DOHH2 (cell line): ENCODE results near the gene CHD8.

Experiments
- H3F3A ChIP-seq: fragments of 200-600 bp; sonication (generic), shearing (Covaris generic); 2 replicates; pipeline ENCODE4 v1.6.0; 2016; ENCODE audit warnings: antibody characterized with exemption, mild to moderate bottlenecking; ENCODE audit not compliant: control insufficient read depth, insufficient read depth
- H3K27ac ChIP-seq: fragments of 200-600 bp; sonication (generic); 2 replicates; pipeline ENCODE4 v1.5.1; 2014; ENCODE audit warnings: low read depth, mild to moderate bottlenecking, low read length, moderate library complexity
- H3K27me3 ChIP-seq: fragments of 200-600 bp; sonication (generic); 2 replicates; pipeline ENCODE4 v1.6.1; 2014; ENCODE audit warnings: mild to moderate bottlenecking, low read length, mixed read lengths; ENCODE audit not compliant: control insufficient read depth
- H3K36me3 ChIP-seq: fragments of 200-600 bp; sonication (generic); 2 replicates; pipeline ENCODE4 v1.6.1; 2014; ENCODE audit warnings: mild to moderate bottlenecking, low read length, moderate library complexity, mixed read lengths; ENCODE audit not compliant: control insufficient read depth
- H3K4me1 ChIP-seq: fragments of 200-600 bp; sonication (generic); 2 replicates; pipeline ENCODE4 v1.6.1; 2014; ENCODE audit warnings: mild to moderate bottlenecking, low read length, mixed read lengths; ENCODE audit not compliant: control insufficient read depth
- H3K4me2 ChIP-seq: fragments of 200-600 bp; sonication (generic); 2 replicates; pipeline ENCODE4 v1.6.0; 2014; ENCODE audit warnings: mild to moderate bottlenecking, low read length, moderate library complexity
- H3K4me3 ChIP-seq: fragments of 200-600 bp; sonication (generic); 2 replicates; pipeline ENCODE4 v1.5.1; 2014; ENCODE audit warnings: mild to moderate bottlenecking, low read length, mixed read lengths
- H3K79me2 ChIP-seq: fragments of 200-600 bp; sonication (generic); 2 replicates; pipeline ENCODE4 v1.6.1; 2014; ENCODE audit warnings: mild to moderate bottlenecking, low read length, mixed read lengths; ENCODE audit not compliant: control insufficient read depth
- H3K9me2 ChIP-seq: fragments of 200-600 bp; sonication (generic); replicated peaks from 2 replicates; pipeline ENCODE4 v1.6.1; 2014; ENCODE audit warnings: mild to moderate bottlenecking, low read length, mixed read lengths; ENCODE audit not compliant: control insufficient read depth
- H3K9me3 ChIP-seq: fragments of 200-600 bp; sonication (generic); 2 replicates; pipeline ENCODE4 v1.6.1; 2014; ENCODE audit warnings: antibody characterized with exemption, low read length, mixed read lengths; ENCODE audit not compliant: control insufficient read depth, insufficient read depth
- H4K20me1 ChIP-seq: fragments of 200-600 bp; sonication (generic); 2 replicates; pipeline ENCODE4 v1.6.0; 2014; ENCODE audit warnings: low read depth, mild to moderate bottlenecking, antibody characterized with exemption, low read length, moderate library complexity; ENCODE audit not compliant: control insufficient read depth, insufficient read depth
- EZH2phosphoT487 ChIP-seq: fragments of 200-600 bp; sonication (generic); IDR thresholded peaks from 2 replicates; pipeline ENCODE4 v1.6.1; 2017; ENCODE audit warnings: borderline replicate concordance, mild to moderate bottlenecking, antibody characterized with exemption, low read length, moderate library complexity, mixed read lengths
- TF ChIP-seq, protein P1 (sequence below): fragments of 200-600 bp; sonication (generic); IDR thresholded peaks from one replicate; pipeline ENCODE4 v1.5.1; 2014; ENCODE audit warnings: antibody characterized with exemption, mild to moderate bottlenecking, low read depth, low read length; ENCODE audit not compliant: poor library complexity, severe bottlenecking

Gene CHD8

DNA sequence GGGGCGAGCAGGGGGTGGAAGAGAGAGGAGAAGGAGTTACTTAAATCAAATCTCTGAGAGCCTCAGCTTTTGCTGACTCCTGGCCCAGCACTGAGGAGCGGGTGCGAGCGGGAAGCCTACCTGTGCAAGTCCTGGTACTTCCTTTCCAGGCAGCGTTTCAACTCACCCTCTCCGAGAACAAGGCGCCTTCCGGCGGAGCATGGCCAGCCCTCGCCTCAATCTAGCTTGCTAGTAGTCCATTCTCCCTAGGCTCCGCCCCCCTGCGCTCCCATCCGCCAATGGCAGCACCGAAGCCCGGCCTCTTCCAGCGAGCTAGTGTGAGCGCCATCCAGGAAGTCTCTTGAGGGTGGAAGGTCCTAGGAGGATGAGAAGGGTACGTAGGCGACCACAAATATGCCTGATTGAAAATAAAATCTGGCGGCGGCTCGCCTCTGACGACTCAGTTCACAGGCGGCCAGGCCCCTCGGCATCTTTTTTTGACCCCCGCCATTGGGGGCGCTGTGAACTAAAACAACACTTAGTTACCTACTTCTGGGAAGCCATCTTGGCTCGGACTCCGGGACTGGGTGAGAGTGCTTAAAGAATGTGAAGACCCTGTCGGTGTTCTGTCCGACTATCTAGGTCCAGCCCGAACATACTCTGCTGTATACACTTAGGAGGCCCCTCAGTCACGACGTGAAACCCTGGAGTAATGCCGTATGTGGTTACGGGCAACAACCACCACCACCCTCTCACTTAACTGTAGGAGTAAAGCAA, at the start of gene CHD8:
TSS of gene CHD8 (minus strand) at position 212 of the 756 bp plus-strand sequence. CDS start 24,480 bp downstream, outside the sequence.
- no peak for TF ChIP-seq EZH2phosphoT487
- TF ChIP-seq, protein P1, sequence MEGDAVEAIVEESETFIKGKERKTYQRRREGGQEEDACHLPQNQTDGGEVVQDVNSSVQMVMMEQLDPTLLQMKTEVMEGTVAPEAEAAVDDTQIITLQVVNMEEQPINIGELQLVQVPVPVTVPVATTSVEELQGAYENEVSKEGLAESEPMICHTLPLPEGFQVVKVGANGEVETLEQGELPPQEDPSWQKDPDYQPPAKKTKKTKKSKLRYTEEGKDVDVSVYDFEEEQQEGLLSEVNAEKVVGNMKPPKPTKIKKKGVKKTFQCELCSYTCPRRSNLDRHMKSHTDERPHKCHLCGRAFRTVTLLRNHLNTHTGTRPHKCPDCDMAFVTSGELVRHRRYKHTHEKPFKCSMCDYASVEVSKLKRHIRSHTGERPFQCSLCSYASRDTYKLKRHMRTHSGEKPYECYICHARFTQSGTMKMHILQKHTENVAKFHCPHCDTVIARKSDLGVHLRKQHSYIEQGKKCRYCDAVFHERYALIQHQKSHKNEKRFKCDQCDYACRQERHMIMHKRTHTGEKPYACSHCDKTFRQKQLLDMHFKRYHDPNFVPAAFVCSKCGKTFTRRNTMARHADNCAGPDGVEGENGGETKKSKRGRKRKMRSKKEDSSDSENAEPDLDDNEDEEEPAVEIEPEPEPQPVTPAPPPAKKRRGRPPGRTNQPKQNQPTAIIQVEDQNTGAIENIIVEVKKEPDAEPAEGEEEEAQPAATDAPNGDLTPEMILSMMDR, result peak; percentile 78
- H3K4me2 ChIP-seq, result peak within 1 kb of the TSS; percentile 91
- H3K4me1 ChIP-seq, result peaks cover 24% of the 10 kb centered on the region
- peaks cover 34% of the 10 kb centered on the region for H3K36me3 ChIP-seq
- H3K9me3 ChIP-seq, result no peaks in the 10 kb centered on the region
- no peaks in the 10 kb centered on the region for H3K27me3 ChIP-seq
- peaks cover 7% of the 10 kb centered on the region; the same call in 1 of the 2 replicates for H4K20me1 ChIP-seq
- H3K9me2 ChIP-seq, result no peaks in the 10 kb centered on the region
- H3K27ac ChIP-seq, result peak within 1 kb of the TSS; percentile 75
- peaks cover 15% of the 10 kb centered on the region; the same call in 1 of the 2 replicates for H3F3A ChIP-seq
- H3K4me3 ChIP-seq, result peak within 1 kb of the TSS; percentile 88
- peaks cover 48% of the 10 kb centered on the region for H3K79me2 ChIP-seq

GRCh38 chr14:21505012-21505553, 49.2 kb upstream of the CHD8 start:
- Histone ChIP-seq H3K27ac (no peak overlapping the region), H3K79me2 (peaks cover 67% of the 10 kb centered on the region), H3K27me3 (no peaks in the 10 kb centered on the region), H3K9me2 (no peaks in the 10 kb centered on the region), H3K4me3 (no peak overlapping the region), H4K20me1 (no peaks in the 10 kb centered on the region), H3K4me2 (no peak overlapping the region), H3K36me3 (peaks cover 68% of the 10 kb centered on the region), H3K9me3 (no peaks in the 10 kb centered on the region), H3K4me1 (peaks cover 13% of the 10 kb centered on the region), H3F3A (no peaks in the 10 kb centered on the region)
- TF ChIP-seq EZH2phosphoT487, result no peak
- TF ChIP-seq, protein P1, result no peak

- H4K20me1 ChIP-seq, result no peaks in the 10 kb centered on the region
- H3K9me3 ChIP-seq, result no peaks in the 10 kb centered on the region
- TF ChIP-seq, protein P1, result no peak
- TF ChIP-seq EZH2phosphoT487, result no peak
- no peak overlapping the region for H3K4me2 ChIP-seq
- H3K4me1 ChIP-seq, result no peaks in the 10 kb centered on the region
- 0 out of 2 replicates have a peak, but pooled peaks cover 3% of the 10 kb centered on the region for H3F3A ChIP-seq
- H3K79me2 ChIP-seq, result peaks cover 50% of the 10 kb centered on the region
- H3K27me3 ChIP-seq, result no peaks in the 10 kb centered on the region
- no peaks in the 10 kb centered on the region for H3K9me2 ChIP-seq
- H3K36me3 ChIP-seq, result peaks cover 73% of the 10 kb centered on the region
- H3K4me3 ChIP-seq, result no peak overlapping the region
- no peak overlapping the region for H3K27ac ChIP-seq
Observed at GRCh38 chr14:21503376-21503775, 47.5 kb upstream of the CHD8 start.
